AG09309 (cell line): Measurements from ENCODE around the gene HOXC6.
"Not testable (repeated sequence)": the region's sequence is repeated elsewhere in the genome, so short reads cannot be mapped to it uniquely, and the experiment has no call there.

Experiments
- DNase-seq: peaks from one replicate; pipeline ENCODE4 v3.0.0-alpha.2; 2010; ENCODE audit warnings: low read depth
- H3K4me3 ChIP-seq: 2 replicates; pipeline ENCODE4 v1.5.1; 2011; ENCODE audit warnings: mild to moderate bottlenecking, low read depth, low read length, moderate library complexity; ENCODE audit not compliant: control insufficient read depth
- TF ChIP-seq, protein P1 (sequence below): IDR thresholded peaks from 2 replicates; pipeline ENCODE4 v1.5.1; 2011; ENCODE audit warnings: mild to moderate bottlenecking, low read depth, low read length, inconsistent platforms; ENCODE audit not compliant: insufficient read depth, control insufficient read depth; ENCODE audit errors: missing control alignments

Gene HOXC6

DNA sequence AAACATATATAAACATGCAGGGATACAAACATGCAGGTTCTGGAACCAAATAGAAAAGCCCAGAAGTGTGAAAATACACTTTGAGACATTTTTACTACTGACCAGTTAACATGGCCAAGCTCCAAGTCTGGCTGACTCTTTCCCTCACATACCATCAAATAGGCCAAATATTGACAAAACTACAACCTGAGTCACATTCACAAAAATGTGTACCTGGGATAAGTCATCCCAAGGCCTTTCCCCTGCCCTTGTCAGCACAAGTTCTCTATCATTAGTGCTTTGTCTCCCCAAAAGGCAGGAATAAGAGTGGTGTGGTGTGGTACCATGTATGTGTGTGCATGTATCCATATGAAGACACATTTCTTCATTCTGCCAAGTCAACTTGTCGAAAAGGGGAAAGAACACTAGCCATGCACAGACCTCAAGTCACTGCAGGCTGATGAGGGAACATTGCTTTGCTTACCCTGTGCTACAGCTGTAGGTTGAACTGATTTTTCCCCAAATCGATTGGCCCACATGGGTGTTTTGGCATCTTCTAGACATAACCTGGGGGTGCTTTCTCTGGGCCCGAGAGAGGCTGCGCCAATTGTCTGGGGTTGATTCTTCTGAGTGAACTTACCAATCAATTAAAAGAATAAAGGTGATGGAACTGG is 40.3 kb downstream of the HOXC6 start:
- H3K4me3 ChIP-seq = no peak overlapping the region
- TF ChIP-seq, protein P1, sequence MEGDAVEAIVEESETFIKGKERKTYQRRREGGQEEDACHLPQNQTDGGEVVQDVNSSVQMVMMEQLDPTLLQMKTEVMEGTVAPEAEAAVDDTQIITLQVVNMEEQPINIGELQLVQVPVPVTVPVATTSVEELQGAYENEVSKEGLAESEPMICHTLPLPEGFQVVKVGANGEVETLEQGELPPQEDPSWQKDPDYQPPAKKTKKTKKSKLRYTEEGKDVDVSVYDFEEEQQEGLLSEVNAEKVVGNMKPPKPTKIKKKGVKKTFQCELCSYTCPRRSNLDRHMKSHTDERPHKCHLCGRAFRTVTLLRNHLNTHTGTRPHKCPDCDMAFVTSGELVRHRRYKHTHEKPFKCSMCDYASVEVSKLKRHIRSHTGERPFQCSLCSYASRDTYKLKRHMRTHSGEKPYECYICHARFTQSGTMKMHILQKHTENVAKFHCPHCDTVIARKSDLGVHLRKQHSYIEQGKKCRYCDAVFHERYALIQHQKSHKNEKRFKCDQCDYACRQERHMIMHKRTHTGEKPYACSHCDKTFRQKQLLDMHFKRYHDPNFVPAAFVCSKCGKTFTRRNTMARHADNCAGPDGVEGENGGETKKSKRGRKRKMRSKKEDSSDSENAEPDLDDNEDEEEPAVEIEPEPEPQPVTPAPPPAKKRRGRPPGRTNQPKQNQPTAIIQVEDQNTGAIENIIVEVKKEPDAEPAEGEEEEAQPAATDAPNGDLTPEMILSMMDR = no peak
- DNase-seq = no peak

DNA sequence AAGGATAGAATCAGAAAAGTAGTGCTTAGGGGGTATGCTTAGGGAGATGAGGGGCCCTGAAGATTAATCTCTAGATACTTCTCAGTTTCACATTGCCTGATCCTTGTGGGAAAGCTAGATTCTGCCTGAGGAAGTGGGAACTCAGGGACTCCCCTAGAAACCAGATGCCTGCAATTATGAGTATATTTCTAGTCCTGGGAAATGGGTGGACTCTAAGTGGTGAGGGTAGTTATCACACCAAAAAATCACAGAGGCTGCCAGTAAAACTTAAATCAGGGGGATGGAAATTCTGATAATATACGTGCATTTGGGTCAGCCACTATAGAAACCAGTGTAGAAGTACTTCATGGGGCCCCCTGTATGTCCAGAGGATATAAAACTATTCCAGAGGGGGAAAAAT is 43.7 kb downstream of the HOXC6 start:
- no peak for DNase-seq
- TF ChIP-seq, protein P1 = no peak
- no peak overlapping the region for H3K4me3 ChIP-seq

DNA sequence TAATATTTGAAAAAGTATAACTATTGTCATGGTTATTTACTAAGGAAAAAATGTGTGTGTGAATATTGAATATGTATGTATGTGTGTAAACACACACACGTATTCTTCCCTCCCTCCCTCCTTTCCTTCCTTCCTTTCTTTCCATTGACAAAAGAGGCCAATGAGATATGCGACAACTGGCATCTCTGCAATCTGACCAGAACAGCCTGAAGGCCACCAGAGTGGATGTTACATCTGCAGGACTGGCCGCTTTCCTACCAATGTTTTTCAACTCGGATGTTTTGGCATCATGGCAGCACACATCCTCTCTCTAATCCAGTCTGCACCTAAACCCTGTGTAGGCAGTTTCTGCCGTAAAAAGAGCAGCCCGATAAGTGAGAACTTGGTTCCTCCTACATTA is 46.1 kb downstream of the HOXC6 start:
- TF ChIP-seq, protein P1 = no peak
- no peak for DNase-seq
- H3K4me3 ChIP-seq = no peak overlapping the region

GRCh38 chr12:54075409-54075808 is 47.2 kb downstream of the HOXC6 start:
- no peak for DNase-seq
- TF ChIP-seq, protein P1 = no peak
- no peak overlapping the region for H3K4me3 ChIP-seq

DNA sequence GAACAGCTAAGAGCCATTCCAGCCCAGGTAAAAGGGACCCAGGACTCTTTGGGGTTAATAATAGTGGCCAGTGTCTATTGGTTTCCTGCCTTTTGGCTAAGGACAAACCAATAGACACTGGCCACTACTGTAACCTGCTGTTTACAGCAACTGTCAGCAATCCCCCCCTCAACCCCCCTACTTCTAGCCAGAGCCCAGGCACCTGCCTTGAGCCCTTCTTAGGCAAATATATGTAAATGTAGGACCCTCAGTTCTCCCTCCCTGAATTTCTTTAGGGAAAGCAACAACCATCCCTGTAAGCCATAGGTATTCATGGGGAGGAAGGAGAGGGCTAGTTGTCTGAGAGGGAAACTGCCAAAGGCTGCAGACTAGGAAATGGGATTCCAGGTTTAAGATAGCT is 47.7 kb downstream of the HOXC6 start:
- H3K4me3 ChIP-seq = no peak overlapping the region
- DNase-seq = no peak
- TF ChIP-seq, protein P1 = no peak

DNA sequence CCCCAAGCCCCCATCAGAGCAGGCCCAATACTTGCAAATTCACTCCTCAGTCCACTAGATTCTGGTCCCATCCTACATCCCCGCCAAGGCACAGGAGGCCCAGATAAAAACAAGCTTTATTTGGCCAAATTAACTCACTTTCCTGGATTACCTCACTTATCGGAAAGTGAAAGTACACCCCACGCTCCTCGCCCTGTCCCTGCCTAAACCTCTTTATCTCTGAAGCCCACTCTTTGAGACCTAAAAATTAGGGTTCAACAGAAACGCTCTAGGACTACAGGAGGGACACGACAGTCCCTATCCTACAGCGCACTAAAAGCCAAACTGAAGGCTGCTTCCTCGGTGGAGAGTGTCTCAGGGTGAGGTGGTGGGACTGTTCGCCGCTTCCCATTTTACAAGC is 49.6 kb downstream of the HOXC6 start:
- not testable (repeated sequence) for DNase-seq, H3K4me3 ChIP-seq

DNA sequence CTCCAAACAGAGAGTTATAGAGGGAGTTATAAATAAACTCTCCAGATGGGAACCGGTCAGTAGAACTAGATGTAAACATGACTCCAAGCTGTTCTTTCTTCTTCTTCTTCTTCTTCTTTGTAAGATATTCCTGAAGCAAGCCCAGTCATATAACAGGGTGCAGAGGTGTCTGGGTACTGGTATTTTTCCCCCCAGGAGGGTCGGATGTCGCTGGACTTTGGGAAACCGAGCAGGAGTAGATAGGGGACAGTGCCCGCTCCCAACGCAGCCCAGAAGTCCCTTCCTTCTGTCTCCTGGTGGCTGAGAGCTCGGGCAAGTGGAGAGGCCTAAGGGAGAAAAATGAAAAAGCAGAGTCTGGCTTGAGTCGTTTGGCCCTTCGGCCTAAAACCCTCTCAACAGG is 50.9 kb downstream of the HOXC6 start:
- not testable (repeated sequence) for DNase-seq, H3K4me3 ChIP-seq
